Measurements from ENCODE around the gene WNT4. TPM values are rescaled to one million over a fixed set of nuclear protein-coding genes. Genes with fewer than 3 reads are reported as not detected.

WNT4 gene
- total RNA-seq, 3 donors from 2014 or later: not detected

- DNase-seq (no peak), ATAC-seq (no peak)
- H3K36me3 Mint-ChIP-seq (ENCODE audit: insufficient read depth): peaks cover 18% of the 10 kb centered on the region
- H3K4me3 Mint-ChIP-seq: no peak overlapping the region
- H3K4me1 Mint-ChIP-seq (ENCODE audit: low read depth): peaks cover 13% of the 10 kb centered on the region
- H3K27me3 Mint-ChIP-seq (ENCODE audit: low read depth): no peaks in the 10 kb centered on the region
- no peaks in the 10 kb centered on the region for H3K9me3 Mint-ChIP-seq
Observed at GRCh38 chr1:22118291-22118992, 24.5 kb downstream of the WNT4 start.

- DNase-seq: no peak
- Mint-ChIP-seq H3K4me1 (ENCODE audit: low read depth) (peaks cover 16% of the 10 kb centered on the region), H3K4me3 (no peak overlapping the region), H3K9me3 (no peaks in the 10 kb centered on the region), H3K36me3 (ENCODE audit: insufficient read depth) (peaks cover 22% of the 10 kb centered on the region), H3K27me3 (ENCODE audit: low read depth) (no peaks in the 10 kb centered on the region)
- ATAC-seq: no peak
Observed at GRCh38 chr1:22117851-22118250, 25.0 kb downstream of the WNT4 start.

- H3K9me3 Mint-ChIP-seq: no peaks in the 10 kb centered on the region
- DNase-seq (no peak), ATAC-seq (no peak)
- H3K27me3 Mint-ChIP-seq (ENCODE audit: low read depth): no peaks in the 10 kb centered on the region
- peaks cover 22% of the 10 kb centered on the region for H3K36me3 Mint-ChIP-seq (ENCODE audit: insufficient read depth)
- peaks cover 20% of the 10 kb centered on the region for H3K4me1 Mint-ChIP-seq (ENCODE audit: low read depth)
- H3K4me3 Mint-ChIP-seq: no peak overlapping the region
Observed at GRCh38 chr1:22117238-22117637, 25.7 kb downstream of the WNT4 start.

GRCh38 chr1:22115286-22115685 is 27.6 kb downstream of the WNT4 start:
- no peaks in the 10 kb centered on the region for H3K27me3 Mint-ChIP-seq (ENCODE audit: low read depth)
- DNase-seq (no peak), ATAC-seq (no peak)
- H3K36me3 Mint-ChIP-seq (ENCODE audit: insufficient read depth): peaks cover 22% of the 10 kb centered on the region
- H3K4me3 Mint-ChIP-seq: no peak overlapping the region
- H3K4me1 Mint-ChIP-seq (ENCODE audit: low read depth): peaks cover 20% of the 10 kb centered on the region
- H3K9me3 Mint-ChIP-seq: no peaks in the 10 kb centered on the region

GRCh38 chr1:22114083-22115012 is 28.5 kb downstream of the WNT4 start:
- Mint-ChIP-seq H3K9me3 (no peaks in the 10 kb centered on the region), H3K36me3 (ENCODE audit: insufficient read depth) (peaks cover 17% of the 10 kb centered on the region), H3K27me3 (ENCODE audit: low read depth) (no peaks in the 10 kb centered on the region), H3K4me1 (ENCODE audit: low read depth) (peaks cover 21% of the 10 kb centered on the region), H3K4me3 (no peak overlapping the region)
- no peak for DNase-seq
- no peak for ATAC-seq

- Mint-ChIP-seq H3K9me3 (no peaks in the 10 kb centered on the region), H3K4me3 (no peak overlapping the region), H3K27me3 (ENCODE audit: low read depth) (no peaks in the 10 kb centered on the region), H3K36me3 (ENCODE audit: insufficient read depth) (peaks cover 14% of the 10 kb centered on the region), H3K4me1 (ENCODE audit: low read depth) (peaks cover 27% of the 10 kb centered on the region)
- ATAC-seq (no peak), DNase-seq (no peak)
Observed at GRCh38 chr1:22112554-22112953, 30.3 kb downstream of the WNT4 start.

- DNase-seq: no peak
- ATAC-seq: no peak
- Mint-ChIP-seq H3K9me3 (no peaks in the 10 kb centered on the region), H3K4me3 (no peak overlapping the region), H3K4me1 (ENCODE audit: low read depth) (peaks cover 29% of the 10 kb centered on the region), H3K27me3 (ENCODE audit: low read depth) (no peaks in the 10 kb centered on the region), H3K36me3 (ENCODE audit: insufficient read depth) (peaks cover 15% of the 10 kb centered on the region)
Observed at GRCh38 chr1:22111620-22112019, 31.3 kb downstream of the WNT4 start.

GRCh38 chr1:22111115-22111514 is 31.8 kb downstream of the WNT4 start:
- DNase-seq (no peak), ATAC-seq (no peak)
- H3K27me3 Mint-ChIP-seq (ENCODE audit: low read depth): no peaks in the 10 kb centered on the region
- H3K9me3 Mint-ChIP-seq: no peaks in the 10 kb centered on the region
- peaks cover 15% of the 10 kb centered on the region for H3K36me3 Mint-ChIP-seq (ENCODE audit: insufficient read depth)
- peaks cover 32% of the 10 kb centered on the region for H3K4me1 Mint-ChIP-seq (ENCODE audit: low read depth)
- no peak overlapping the region for H3K4me3 Mint-ChIP-seq

- Mint-ChIP-seq H3K4me1 (ENCODE audit: low read depth) (peaks cover 35% of the 10 kb centered on the region), H3K4me3 (no peak overlapping the region), H3K27me3 (ENCODE audit: low read depth) (no peaks in the 10 kb centered on the region), H3K9me3 (no peaks in the 10 kb centered on the region), H3K36me3 (ENCODE audit: insufficient read depth) (peaks cover 18% of the 10 kb centered on the region)
- DNase-seq (no peak), ATAC-seq (no peak)
Observed at GRCh38 chr1:22110016-22110415, 32.9 kb downstream of the WNT4 start.

- Mint-ChIP-seq H3K27me3 (ENCODE audit: low read depth) (no peaks in the 10 kb centered on the region), H3K36me3 (ENCODE audit: insufficient read depth) (peaks cover 28% of the 10 kb centered on the region), H3K4me3 (no peak overlapping the region), H3K4me1 (ENCODE audit: low read depth) (peaks cover 48% of the 10 kb centered on the region), H3K9me3 (no peaks in the 10 kb centered on the region)
- ATAC-seq: no peak
- DNase-seq: no peak
Observed at GRCh38 chr1:22108339-22109105, 34.4 kb downstream of the WNT4 start.

GRCh38 chr1:22107126-22107525 is 35.8 kb downstream of the WNT4 start:
- Mint-ChIP-seq H3K4me1 (ENCODE audit: low read depth) (peaks cover 54% of the 10 kb centered on the region), H3K27me3 (ENCODE audit: low read depth) (no peaks in the 10 kb centered on the region), H3K9me3 (no peaks in the 10 kb centered on the region), H3K36me3 (ENCODE audit: insufficient read depth) (peaks cover 31% of the 10 kb centered on the region), H3K4me3 (no peak overlapping the region)
- DNase-seq: no peak
- no peak for ATAC-seq

GRCh38 chr1:22105611-22106207 is 37.2 kb downstream of the WNT4 start:
- Mint-ChIP-seq H3K27me3 (ENCODE audit: low read depth) (no peaks in the 10 kb centered on the region), H3K9me3 (no peaks in the 10 kb centered on the region), H3K4me1 (ENCODE audit: low read depth) (peaks cover 66% of the 10 kb centered on the region), H3K36me3 (ENCODE audit: insufficient read depth) (peaks cover 34% of the 10 kb centered on the region), H3K4me3 (peak overlapping the region; percentile 14)
- ATAC-seq: peak; percentile 35 to 41
- DNase-seq: no peak

- H3K9me3 Mint-ChIP-seq: no peaks in the 10 kb centered on the region
- ATAC-seq: peak; percentile 71 to 76
- no peak for DNase-seq
- H3K36me3 Mint-ChIP-seq (ENCODE audit: insufficient read depth): peaks cover 39% of the 10 kb centered on the region
- no peaks in the 10 kb centered on the region for H3K27me3 Mint-ChIP-seq (ENCODE audit: low read depth)
- no peak overlapping the region for H3K4me3 Mint-ChIP-seq
- H3K4me1 Mint-ChIP-seq (ENCODE audit: low read depth): peaks cover 73% of the 10 kb centered on the region
Observed at GRCh38 chr1:22104865-22105437, 37.9 kb downstream of the WNT4 start.

- Mint-ChIP-seq H3K4me1 (ENCODE audit: low read depth) (peaks cover 78% of the 10 kb centered on the region), H3K27me3 (ENCODE audit: low read depth) (no peaks in the 10 kb centered on the region), H3K9me3 (no peaks in the 10 kb centered on the region), H3K4me3 (peak overlapping the region; percentile 24), H3K36me3 (ENCODE audit: insufficient read depth) (peaks cover 38% of the 10 kb centered on the region)
- peak; percentile 36 to 39 for ATAC-seq
- DNase-seq: no peak
Observed at GRCh38 chr1:22104094-22104493, 38.8 kb downstream of the WNT4 start.

Data from activated T-cell treated with anti-CD3 and anti-CD28 coated beads, Interleukin-2, amount 50 U/mL, for 4 hours (primary cell).